ENCODE data around the gene HOXB13. TPM values are rescaled to one million over a fixed set of nuclear protein-coding genes. Genes with fewer than 3 reads are reported as not detected.

The HOXB13 gene
- total and polyA plus RNA-seq, 2 of the 13 experiments (the other 11 are each of a cell fraction or from before 2014, with no cell fraction given): not detected

DNA sequence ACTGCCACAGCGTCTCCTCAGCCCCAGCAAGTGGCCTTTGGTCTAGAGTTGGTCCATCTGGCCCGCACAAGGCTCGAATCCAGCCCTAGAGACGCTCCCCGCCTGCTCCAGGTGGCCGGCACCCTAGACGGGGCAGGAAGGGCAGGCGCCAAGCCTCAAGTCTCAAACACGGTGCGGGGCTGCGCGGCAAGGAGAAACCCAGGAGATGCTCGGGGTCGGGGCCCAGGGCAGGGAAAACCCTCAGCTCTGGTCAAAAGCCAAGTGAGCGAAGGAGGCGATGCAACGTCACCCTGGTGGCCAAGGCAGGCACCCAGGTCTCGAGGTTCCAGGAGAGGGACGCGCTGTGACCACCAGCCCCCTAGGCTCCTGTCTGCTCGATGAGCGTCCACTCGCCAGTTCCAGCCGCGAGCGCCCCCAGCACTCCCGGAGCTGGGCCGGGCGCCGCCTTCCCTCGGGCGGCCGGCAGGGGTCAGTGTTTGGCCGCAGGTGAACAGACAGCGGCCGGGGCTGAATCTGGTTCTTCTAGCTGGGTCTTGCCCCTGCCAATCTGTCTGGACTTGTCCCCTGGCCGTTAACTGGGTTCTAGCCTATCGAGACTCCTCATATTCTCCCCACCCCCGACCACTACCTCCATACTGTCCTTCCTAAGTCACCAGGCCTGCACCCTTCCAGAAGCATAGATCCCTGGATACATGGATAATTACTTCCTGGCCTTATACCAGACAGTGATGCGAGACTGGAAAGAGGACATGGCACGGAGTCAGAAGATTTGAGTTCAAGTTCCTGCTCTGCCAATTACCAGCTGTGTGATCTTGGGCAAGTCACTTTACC lies 50.2 kb downstream of the HOXB13 start (continued):
- TF ChIP-seq FOSL1 (CRISPR knock-in tag; IDR thresholded peaks at IDR 0.05; ENCODE audit: borderline replicate concordance) (no peak), U2AF1 (optimal IDR thresholded peaks at IDR 0.05; ENCODE audit: low read depth, low read length) (no peak), ZNF33B (CRISPR knock-in tag; IDR thresholded peaks at IDR 0.05) (no peak), ZNF775 (CRISPR knock-in tag; IDR thresholded peaks at IDR 0.05; ENCODE audit: borderline replicate concordance) (no peak), NFE2 (CRISPR knock-in tag; IDR thresholded peaks at IDR 0.05) (no peak), ZNF850 (CRISPR knock-in tag; conservative IDR thresholded peaks at IDR 0.05) (no peak), PAWR (CRISPR knock-in tag; IDR thresholded peaks at IDR 0.05; ENCODE audit: borderline replicate concordance) (no peak), NCOA1 (CRISPR knock-in tag; IDR thresholded peaks at IDR 0.05) (no peak), THAP7 (CRISPR knock-in tag; IDR thresholded peaks at IDR 0.05) (no peak), AGO1 (IDR thresholded peaks at IDR 0.05; ENCODE audit: low read depth, low read length, poor library complexity, severe bottlenecking) (peak; percentile 72), MAFF (IDR thresholded peaks at IDR 0.05; ENCODE audit: low read depth, low read length) (no peak), ZHX1 (CRISPR knock-in tag; IDR thresholded peaks at IDR 0.05; ENCODE audit: low read depth) (no peak), PCBP2 (optimal IDR thresholded peaks at IDR 0.05; ENCODE audit: low read depth, low read length, poor library complexity, severe bottlenecking) (no peak), GPN1 (CRISPR knock-in tag; IDR thresholded peaks at IDR 0.05; ENCODE audit: borderline replicate concordance) (no peak), ATF7-NPFF (CRISPR knock-in tag; IDR thresholded peaks at IDR 0.05; ENCODE audit: low read depth) (no peak)
- TF ChIP-seq, protein P1, sequence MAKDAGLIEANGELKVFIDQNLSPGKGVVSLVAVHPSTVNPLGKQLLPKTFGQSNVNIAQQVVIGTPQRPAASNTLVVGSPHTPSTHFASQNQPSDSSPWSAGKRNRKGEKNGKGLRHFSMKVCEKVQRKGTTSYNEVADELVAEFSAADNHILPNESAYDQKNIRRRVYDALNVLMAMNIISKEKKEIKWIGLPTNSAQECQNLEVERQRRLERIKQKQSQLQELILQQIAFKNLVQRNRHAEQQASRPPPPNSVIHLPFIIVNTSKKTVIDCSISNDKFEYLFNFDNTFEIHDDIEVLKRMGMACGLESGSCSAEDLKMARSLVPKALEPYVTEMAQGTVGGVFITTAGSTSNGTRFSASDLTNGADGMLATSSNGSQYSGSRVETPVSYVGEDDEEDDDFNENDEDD (CRISPR knock-in tag; IDR thresholded peaks at IDR 0.05; ENCODE audit: borderline replicate concordance): no peak

Measured in HepG2 (cell line).